Choroid plexus epithelial cell (primary cell): ENCODE results near the gene PRAMEF2.
"Not testable (repeated sequence)": the region's sequence is repeated elsewhere in the genome, so short reads cannot be mapped to it uniquely, and the experiment has no call there.

Experiments
- DNase-seq: peaks from one replicate; pipeline ENCODE4 v3.0.0-alpha.2; 2010; ENCODE audit warnings: low read depth
- H3K4me3 ChIP-seq: 2 replicates; pipeline ENCODE4 v1.5.1; 2011; ENCODE audit warnings: low read depth, mild to moderate bottlenecking, control low read depth, low read length, moderate library complexity

The PRAMEF2 gene

DNA sequence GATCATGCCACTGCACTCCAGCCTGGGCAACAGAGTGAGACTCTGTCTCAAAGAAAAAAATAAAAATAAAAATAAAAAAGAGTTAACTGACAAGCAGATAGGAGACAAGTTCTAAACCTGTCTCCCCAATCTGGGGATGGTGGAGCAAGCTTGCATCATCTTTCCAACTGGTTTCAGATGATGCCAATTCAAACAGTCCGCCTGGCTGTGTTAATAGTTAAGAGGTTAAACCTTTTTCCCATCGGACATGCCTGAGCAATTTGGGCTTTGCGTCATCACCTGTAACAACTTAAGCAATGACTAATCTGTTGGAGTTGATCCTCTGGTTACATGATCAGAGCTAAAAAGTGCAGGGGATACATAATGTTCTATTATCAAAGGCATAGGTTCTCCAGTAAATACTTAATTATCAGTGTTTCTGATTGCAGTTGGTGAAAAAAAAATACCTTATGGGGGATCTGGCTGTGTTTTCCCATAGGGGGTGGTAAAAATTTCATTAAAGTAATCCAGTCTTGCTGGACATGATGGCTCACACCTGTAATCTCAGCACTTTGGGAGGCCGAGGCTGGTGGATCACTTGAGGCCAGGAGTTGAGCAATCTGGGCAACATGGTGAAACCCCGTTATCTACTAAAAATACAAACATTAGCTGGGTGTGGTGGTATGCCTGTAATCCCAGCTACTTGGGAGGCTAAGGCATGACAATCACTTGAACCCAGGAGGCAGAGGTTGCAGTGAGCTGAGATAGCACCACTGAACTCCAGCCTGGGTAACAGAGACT lies 47.1 kb downstream of the PRAMEF2 start:
- not testable (repeated sequence) for DNase-seq, H3K4me3 ChIP-seq
